GM18873 (cell line): ENCODE data around the gene LRRK2.
"Not testable (repeated sequence)": the region's sequence is repeated elsewhere in the genome, so short reads cannot be mapped to it uniquely, and the experiment has no call there.

Experiments used
- ATAC-seq: cut with Tn5 transposase; IDR thresholded peaks from one replicate; pipeline ENCODE4 v1.9.1; 2021; ENCODE audit warnings: mild to moderate bottlenecking, moderate library complexity, moderate number of reproducible peaks; ENCODE audit not compliant: unreplicated experiment, low FRiP score

Gene LRRK2

DNA sequence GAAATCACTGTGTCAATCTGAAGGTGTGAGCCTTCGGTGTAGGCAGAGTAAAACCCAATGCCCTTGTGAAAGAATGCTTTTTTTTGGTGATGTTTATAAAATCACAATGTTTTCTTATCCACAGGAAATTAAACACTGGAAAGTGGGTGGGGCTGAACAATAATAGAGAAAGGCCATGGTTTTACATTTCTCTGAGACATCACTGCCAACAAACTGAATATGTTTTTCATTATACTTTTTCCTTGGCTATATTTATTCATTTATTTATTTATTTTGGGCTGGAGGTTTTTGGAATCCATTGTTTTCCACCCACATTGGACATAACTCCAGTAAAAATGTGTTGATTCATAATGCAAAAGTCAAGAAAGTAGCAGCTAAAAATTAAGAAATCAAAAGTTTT is 16.9 kb downstream of the LRRK2 start:
- no peak for ATAC-seq

DNA sequence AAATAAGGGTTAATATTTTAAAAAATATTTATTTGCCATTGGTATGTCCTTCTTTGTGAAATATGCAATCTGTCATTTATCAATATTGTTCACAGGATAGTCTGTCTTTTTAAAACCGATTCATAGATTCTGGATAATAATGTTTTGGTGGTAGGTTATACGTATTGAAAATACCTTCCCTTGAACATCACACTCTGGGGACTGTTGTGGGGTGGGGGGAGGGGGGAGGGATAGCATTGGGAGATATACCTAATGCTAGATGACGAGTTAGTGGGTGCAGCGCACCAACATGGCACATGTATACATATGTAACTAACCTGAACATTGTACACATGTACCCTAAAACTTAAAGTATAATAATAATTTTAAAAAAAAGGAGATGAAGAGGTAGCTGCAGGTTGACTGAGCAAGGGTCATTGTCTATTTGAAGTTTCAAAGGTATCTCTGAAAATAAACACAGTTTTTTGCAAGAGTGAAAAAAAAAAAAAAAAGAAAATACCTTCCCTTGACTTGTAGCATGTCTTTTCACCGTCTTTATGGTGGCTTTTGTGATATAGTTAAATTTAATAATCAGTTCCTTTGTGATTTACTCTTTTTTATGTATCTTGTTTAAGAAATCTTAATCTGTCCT is 19.8 kb downstream of the LRRK2 start:
- not testable (repeated sequence) for ATAC-seq

DNA sequence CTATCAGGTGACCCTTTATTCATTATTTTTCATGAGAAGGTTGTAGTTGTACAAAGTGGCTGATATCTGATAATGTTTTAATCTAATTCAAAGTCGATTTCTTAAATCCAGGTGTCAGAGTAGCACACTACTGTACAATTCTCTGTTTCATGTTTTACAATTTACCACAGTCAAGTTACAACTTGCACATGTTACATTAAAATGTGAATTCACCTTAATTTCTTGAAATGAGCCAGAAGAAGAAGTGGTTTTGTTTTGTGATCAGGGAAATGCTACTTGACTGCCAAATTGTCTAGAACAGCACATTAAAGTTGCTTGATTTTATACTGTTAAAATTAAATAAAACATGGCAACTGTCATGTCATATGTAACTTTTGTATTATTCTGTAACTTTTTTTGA is 23.2 kb downstream of the LRRK2 start:
- ATAC-seq, result no peak

DNA sequence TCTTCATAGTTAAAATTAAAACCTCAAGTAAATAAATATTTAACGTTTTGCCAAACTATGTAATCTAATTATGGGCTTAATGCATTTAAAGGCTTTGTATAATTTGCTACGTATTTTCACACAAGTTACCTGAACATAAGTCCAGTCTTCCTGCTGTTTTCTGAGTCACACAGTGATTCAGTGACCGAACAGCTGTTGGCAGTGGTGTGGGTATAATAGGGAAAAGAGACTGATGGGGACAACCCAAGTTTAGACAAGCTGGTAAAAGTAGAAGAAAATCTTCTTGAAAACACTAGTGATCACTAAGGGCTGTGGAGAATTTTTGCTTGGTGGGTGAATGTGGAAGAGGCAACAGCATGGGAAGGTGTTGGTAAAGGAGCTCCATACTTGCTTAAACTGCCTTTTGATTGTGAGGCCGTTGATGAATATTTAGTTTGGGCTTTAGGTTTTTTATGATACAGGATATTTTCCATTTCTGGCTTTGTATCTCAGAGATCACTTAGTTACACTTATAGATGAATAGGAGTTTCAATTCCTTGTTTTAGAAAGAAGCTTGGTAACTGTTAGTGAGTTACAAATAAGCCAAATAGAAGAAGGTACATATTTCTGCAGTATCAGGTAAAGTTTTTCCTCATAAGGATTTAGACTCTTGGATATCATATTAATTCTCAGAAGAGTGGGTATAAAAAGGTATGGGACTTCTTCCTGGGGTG is 23.9 kb downstream of the LRRK2 start:
- ATAC-seq, result peak; percentile 52

DNA sequence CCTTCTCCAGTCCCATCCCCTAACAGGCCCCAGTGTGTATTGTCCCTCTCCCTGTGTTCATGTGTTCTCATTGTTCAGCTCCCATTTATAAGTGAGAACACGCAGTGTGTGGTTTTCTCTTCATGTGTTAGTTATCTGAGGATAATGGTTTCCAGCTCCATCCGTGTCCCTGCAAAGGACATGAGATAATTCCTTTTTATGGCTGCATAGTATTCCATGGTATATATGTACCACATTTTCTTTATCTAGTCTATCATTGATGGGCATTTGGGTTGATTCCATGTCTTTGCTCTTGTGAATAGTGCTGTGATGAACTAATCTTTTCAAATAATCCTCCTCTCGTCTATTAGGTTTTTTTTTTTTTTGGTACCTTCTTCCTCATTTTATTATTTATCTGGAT is 25.9 kb downstream of the LRRK2 start:
- not testable (repeated sequence) for ATAC-seq

DNA sequence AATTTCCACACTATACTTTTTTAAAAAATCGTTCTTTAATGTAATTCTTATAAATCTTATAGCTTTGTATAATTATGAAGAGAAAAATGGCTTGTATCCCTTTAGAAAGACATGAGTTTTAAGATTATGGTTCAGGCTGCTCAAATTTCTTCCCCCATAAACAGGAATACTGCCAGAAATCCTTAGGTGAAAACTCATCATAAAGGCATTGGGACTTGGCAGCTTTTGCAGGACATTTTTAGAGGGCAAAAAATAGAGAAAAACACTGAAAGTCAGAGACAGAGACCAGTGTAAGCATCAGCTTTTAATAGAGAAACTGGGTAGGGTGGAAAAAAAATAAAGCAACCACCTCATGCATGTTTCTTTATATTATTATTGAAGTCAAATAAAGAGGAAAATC is 29.1 kb downstream of the LRRK2 start:
- no peak for ATAC-seq

DNA sequence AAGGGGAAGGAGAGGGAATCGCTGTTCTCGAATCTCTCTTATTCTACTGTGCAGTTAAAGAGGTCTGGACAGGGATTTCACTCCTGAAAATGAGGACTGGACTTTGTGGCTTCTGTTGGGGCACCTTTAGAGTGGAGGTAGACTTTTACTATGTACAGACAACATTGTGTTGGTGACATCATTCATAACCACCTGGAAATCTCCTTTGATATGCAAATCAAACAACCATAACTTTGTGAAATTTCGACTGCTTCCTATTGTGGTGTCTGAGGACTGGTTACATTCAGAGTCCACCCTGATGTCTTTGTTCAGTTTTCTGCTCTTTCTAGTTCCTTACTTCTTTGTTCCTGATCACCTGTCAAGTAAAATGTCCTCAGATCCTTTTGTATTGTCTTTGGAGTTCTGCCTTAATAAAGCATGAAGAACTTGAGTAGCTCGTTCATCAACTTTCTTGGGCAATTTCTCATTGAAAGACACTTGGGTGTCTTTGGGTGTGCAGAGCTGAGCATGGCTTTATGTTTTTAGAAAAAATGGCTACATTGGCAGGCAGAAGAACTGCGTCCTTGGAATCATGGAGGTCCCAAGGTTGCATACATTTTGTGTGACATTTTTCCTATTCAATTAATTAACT is 29.8 kb downstream of the LRRK2 start:
- no peak for ATAC-seq

DNA sequence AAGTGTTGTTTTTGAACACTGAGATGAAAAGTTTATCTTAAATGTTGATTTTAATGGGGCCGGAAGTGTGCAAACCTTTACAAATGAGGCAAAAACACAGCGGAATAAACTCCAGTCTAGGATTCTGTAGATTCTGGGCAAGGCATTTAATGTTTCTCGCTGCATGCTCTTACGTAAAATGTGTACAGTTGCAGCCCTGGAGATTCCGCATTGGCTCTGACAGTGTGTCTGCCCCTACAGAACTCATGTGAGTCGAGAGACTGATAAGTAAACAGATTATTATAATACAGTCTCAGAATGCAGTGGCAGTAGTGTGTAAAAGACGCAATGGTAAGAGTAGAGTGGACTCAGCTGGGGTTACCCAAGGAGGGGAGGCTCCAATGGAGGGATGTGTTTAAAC is 33.6 kb downstream of the LRRK2 start:
- no peak for ATAC-seq

DNA sequence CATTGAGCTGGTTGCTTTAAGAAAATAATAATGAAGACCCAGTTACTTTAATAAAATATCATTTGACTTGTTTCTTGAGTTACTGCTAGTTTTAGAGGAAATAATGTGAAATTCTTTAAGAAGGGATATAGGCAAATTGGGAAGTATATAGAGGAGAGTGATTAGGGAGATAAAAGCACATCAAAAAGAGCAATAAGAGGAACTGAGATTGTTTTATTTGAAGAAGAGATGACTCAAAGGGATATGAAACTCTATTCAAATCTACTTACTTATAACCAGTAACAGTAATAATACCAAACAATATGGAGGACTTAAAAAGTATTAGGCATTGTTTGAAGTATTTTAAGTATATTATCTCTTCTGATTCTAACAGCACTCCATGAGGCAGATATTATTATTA is 37.1 kb downstream of the LRRK2 start:
- peak; percentile 54 for ATAC-seq

DNA sequence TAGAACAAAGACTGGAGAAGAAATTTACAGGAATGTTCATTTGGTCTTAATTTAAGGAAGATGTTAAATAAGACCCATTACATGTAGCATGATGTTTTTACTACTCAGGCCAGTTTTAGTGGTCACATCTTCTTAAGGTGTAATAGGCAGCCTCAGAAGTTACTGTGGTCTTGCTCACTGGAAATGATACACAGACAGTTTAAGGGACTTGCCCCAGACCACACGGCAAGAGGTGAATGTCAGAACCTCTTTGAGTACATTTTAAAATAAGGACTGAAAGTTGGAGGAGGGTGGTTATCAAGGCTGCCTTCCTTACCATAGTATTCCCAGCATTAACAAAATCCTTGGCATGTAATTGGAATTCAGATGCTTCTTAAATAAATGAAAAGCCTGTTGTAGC is 37.9 kb downstream of the LRRK2 start:
- ATAC-seq, result peak; percentile 91

DNA sequence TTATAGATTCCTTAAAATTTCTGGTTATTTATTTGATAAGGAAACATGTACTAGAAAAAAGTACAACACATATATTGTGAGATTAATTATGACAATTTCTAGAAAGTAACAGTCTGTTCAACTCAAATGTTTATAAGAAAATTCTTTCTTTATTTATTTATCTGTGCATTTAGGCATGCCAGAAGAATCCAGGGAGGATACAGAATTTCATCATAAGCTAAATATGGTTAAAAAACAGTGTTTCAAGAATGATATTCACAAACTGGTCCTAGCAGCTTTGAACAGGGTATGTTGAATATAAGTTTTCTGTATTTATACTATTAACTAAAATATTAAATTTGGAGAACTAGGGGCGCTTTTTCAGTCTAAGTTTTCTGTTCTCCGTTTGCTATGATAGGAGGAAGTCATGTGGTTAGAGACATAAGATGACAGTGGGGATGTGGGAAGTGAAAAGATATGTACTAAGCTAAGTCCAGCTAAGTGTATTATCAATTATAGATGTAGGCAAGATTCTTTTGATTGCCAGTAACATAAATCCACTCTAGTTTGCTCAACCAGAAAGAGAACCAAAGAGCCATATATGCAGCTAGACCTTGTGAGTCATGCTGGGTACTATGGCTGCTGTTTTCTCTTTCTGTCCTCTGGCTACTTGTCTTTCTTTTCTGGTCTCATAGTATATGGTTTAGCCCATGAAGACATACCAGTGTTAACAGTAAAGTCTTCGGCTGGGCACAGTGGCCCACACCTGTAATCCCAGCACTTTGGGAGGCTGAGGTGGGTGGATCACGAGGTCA is 39.0 kb downstream of the LRRK2 start:
- no peak for ATAC-seq

DNA sequence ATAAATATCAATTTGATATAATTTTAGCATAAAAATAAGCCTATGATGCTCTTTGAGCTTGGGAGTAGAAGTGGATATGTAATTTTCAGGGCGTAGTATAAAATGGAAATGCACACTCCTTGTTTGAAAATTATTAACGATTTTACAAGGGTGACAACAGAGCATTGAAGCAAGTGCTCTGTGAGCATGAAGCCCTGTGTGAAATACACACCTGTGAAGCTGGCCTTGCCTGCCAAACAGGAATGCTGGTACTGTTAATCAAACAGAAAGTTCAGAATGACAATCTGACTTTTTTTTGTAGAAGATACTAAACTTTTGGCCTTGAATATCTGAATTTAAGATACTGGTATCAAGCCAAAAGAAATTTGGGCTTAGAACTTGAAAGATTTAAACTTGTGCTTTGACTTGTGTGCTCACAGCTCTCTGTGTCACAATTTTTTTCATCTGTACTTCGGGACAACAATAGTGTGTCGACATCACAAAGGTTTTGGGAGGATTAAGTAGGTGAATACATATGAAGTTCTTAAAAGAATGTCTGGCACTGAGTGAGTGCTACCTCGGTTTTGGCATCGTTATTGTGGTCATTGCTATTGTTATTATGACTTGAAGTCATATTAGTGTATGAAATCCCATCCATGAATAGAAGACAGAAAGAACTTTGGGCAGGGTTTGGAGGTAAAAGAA is 47.3 kb downstream of the LRRK2 start:
- ATAC-seq, result no peak

DNA sequence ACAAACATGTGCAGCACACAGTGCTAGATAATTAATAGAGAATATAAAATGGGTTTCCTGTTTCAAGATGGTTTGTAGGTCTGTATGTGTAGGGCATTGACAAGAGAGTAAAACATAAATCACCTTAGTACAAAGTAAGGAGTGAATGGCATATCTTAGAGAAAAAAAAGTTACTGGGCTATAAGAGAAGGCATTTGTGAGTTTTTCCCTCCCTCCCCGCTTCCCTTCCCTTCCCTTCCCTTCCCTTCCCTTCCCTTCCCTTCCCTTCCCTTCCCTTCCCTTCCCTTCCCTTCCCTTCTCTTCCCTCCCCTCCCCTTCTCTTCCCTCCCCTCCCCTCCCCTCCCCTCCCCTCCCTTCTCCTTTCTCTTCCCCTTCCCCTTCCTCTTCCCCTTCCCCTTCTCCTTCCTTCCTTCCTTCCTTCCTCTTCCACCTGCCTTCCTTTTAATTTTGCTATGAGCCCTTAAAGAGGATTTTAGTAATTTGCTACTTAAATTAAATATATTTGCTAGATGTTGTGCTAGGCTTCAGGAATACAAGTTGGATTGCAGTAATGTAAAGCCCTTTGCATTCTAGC is 57.1 kb downstream of the LRRK2 start:
- no peak for ATAC-seq

DNA sequence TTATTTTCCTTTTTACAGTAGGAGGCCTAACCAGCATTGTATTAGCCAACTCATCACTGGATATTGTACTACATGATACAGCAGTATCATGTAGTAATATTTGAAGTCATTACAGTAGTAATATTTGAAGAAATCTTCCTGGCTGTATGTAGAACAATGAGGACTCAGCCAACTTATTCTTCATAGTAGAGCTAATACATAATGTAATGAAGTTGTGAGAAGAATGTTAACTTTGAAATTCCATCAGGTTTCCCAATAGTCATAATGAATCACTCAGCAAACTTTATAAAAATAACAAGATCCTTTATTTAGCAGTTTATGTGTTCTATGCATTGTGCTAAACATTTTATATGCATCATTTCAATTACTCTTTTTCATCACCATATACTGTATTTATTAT is 61.8 kb downstream of the LRRK2 start:
- no peak for ATAC-seq

DNA sequence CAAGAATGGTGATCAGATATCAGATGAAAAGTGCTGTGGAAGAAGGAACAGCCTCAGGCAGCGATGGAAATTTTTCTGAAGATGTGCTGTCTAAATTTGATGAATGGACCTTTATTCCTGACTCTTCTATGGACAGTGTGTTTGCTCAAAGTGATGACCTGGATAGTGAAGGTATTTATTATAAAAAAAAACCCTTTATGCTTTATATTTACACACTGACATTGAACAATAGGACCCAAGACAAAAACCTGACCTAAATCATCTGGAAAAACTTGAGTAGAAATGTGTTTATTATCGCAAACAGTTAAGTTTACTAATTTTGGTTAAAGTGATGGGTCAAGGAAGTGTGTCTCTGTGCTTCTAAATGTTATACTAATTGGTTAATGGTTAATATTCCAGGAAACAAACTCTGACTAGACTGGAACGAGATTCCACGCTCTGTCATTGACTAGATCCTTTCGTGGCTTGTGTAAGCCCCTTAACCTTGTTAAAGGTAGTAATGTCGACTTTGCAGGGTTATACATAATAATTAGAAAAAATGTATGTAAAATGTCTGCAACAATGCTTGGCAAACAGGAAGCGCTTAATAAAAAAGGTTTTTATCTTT is 62.7 kb downstream of the LRRK2 start:
- no peak for ATAC-seq

DNA sequence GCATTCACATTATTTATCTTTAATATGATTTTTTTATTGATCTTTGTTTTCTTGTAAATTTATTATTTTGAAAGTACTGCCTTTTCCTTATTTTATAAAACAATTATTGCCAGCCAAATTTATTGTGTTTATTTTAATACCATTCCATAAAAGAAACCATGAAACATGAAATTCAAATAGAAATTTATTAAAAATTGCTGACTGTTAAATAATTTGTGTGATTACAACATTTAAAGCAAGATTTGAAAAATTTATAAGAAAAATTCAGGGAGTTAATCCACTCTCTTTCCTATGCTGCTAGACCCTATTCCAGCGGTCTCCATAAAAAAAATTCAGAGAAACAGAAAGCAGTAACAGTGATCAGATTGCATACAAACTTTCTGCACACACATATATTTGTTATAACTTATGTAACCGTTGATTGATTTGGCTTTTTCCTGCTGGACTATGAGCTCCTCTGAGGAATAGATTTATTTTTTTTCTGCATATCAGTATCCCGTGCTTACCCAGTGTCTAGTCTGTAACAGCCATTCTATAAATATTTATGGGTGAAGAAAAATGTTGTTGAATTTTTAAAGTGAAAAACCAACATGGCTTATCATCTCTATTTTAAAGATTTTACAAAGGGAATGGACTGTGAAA is 68.1 kb downstream of the LRRK2 start:
- ATAC-seq, result no peak

DNA sequence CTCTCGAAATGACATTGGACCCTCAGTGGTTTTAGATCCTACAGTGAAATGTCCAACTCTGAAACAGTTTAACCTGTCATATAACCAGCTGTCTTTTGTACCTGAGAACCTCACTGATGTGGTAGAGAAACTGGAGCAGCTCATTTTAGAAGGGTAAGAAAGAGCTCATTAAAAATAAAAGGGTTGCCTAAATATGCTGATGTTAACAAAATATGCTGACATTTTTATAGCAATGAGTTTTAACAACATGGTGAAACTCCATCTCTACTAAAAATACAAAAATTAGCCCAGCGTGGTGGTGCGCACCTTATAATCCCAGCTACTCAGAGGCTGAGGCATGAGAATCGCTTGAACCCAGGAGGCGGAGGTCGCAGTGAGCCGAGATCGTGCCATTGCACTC is 73.5 kb downstream of the LRRK2 start:
- ATAC-seq, result no peak

DNA sequence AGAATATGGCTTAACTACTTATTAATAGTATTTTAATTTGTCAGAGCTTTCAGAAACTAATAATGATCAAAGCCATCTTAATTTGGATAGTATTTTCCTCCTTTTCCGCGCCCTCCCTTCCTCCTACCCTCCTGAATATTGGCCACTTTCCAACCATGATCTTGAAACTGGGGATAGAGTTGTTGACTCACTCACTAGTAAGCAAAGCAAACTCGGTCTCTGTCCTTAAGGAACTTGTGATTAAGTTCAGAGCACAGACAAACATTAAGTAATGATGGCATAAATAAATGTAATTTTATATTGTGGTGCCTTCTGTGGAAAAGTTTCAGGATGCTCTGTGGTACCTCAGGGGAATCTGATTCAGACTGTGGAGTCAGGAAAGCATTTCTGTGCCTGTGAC is 75.7 kb downstream of the LRRK2 start:
- no peak for ATAC-seq

DNA sequence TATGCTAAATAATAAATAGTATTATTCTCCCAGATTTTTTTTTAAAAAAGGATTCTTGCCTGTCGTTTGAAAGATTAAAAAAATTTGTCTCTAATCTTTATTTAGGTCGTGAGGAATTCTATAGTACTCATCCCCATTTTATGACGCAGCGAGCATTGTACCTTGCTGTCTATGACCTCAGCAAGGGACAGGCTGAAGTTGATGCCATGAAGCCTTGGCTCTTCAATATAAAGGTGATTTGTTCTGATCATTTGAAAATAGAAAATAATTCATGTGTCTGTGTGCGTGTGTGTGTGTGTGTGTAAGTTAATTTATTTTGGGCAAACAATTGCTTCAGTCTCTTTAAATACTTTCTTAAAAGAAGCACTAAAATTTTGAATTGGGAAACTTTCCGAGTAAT is 84.2 kb downstream of the LRRK2 start:
- ATAC-seq, result no peak
